HG03460 (cell line): ENCODE results near the gene CPN2.

Experiments
- ATAC-seq: cut with Tn5 transposase; IDR thresholded peaks from one replicate; pipeline ENCODE4 v1.9.1; 2021; ENCODE audit not compliant: unreplicated experiment

CPN2 gene

GRCh38 chr3:194315088-194315964, 35.8 kb downstream of the CPN2 start:
- peak; percentile 80 for ATAC-seq

GRCh38 chr3:194314388-194315068, 36.6 kb downstream of the CPN2 start:
- ATAC-seq = no peak

GRCh38 chr3:194313560-194314387, 37.4 kb downstream of the CPN2 start:
- no peak for ATAC-seq

GRCh38 chr3:194312743-194313281, 38.3 kb downstream of the CPN2 start:
- no peak for ATAC-seq

- ATAC-seq = no peak
These were observed 38.9 kb downstream of the CPN2 start for GRCh38 chr3:194312186-194312742.

GRCh38 chr3:194311000-194311399, 40.1 kb downstream of the CPN2 start:
- ATAC-seq = no peak

- ATAC-seq = no peak
These were observed 40.9 kb downstream of the CPN2 start for GRCh38 chr3:194310060-194310835.

- ATAC-seq = no peak
These were observed 42.3 kb downstream of the CPN2 start for GRCh38 chr3:194308601-194309449.

- no peak for ATAC-seq
These were observed 43.3 kb downstream of the CPN2 start for GRCh38 chr3:194307849-194308248.

- ATAC-seq = peak; percentile 55
These were observed 44.1 kb downstream of the CPN2 start for GRCh38 chr3:194306771-194307640.

- peak; percentile 38 for ATAC-seq
These were observed 44.9 kb downstream of the CPN2 start for GRCh38 chr3:194306109-194306686.

GRCh38 chr3:194305356-194306108, 45.6 kb downstream of the CPN2 start:
- no peak for ATAC-seq

GRCh38 chr3:194304186-194304917, 46.8 kb downstream of the CPN2 start:
- no peak for ATAC-seq

GRCh38 chr3:194303749-194304148, 47.4 kb downstream of the CPN2 start:
- ATAC-seq = no peak

GRCh38 chr3:194301730-194302129, 49.4 kb downstream of the CPN2 start:
- ATAC-seq = no peak

GRCh38 chr3:194300936-194301335, 50.2 kb downstream of the CPN2 start:
- ATAC-seq = no peak
